Activated T-cell treated with anti-CD3 and anti-CD28 coated beads, Interleukin-2, amount 50 U/mL, for 4 hours (primary cell): Measurements from ENCODE around the gene TIGAR. TPM values are rescaled to one million over a fixed set of nuclear protein-coding genes. Genes with fewer than 3 reads are reported as not detected.

Source experiments
- ATAC-seq, 2 donors: fragments of 200-7000 bp; cut with Tn5 transposase; one replicate each; pipeline ENCODE4 v1.10.0; 2021
- DNase-seq: peaks from one replicate; pipeline ENCODE4 v3.0.0-alpha.2; 2020
- H3K27me3 Mint-ChIP-seq: one replicate; pipeline ENCODE4 v1.8.0; 2021; ENCODE audit warnings: low read depth, mixed read lengths
- H3K36me3 Mint-ChIP-seq: one replicate; pipeline ENCODE4 v1.8.0; 2022; ENCODE audit warnings: mixed read lengths; ENCODE audit not compliant: insufficient read depth
- H3K4me1 Mint-ChIP-seq: one replicate; pipeline ENCODE4 v1.8.0; 2021; ENCODE audit warnings: low read depth, mixed read lengths
- H3K4me3 Mint-ChIP-seq: one replicate; pipeline ENCODE4 v1.8.0; 2021; ENCODE audit warnings: mild to moderate bottlenecking, moderate library complexity, mixed read lengths
- H3K9me3 Mint-ChIP-seq: one replicate; pipeline ENCODE4 v1.8.0; 2021; ENCODE audit warnings: mixed read lengths
- total RNA-seq, 3 donors: library from RNA; stranded (reverse); gene quantifications; one replicate each; pipeline ENCODE4 v1.2.1, GENCODE V29; 2021

TIGAR gene
- total RNA-seq, 3 donors from 2014 or later: 12.3 to 21.3 (median 17.8) TPM

DNA sequence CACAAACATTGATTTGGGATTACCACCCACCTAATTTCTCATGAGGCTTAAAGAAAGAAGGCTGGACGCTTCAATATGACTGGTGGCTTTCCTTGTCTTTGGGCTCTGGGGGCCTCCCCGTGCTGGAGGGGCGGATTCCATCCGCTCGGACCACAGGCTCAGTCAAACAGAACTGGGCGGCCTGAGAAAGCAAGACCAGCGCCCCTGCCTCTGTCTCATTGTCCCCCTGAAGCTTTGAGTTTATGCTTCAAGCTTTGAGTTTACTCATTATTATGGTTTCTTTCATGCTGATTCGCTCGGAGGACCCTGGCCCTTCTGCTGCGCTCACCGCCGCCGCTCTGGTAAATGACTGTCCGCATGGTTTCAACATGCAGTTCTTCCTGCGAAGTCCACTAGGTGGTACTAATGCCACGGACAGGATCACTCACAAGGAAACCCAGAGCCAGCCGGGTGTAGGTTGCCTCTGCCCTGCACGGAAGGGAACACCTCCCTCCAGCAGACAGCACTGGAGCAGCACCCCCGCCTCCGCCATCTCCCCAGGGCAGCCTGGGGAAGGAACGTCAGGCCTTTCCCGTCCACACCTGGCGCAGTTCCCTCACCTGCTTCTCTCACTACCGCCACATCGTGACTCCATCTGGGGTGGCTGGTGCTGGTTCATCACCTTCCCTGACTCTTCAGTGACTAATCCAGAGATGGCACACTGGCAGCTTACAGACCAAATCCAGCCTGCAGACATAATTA lies 13.2 kb upstream of the TIGAR start:
- Mint-ChIP-seq H3K9me3 (no peaks in the 10 kb centered on the region), H3K27me3 (no peaks in the 10 kb centered on the region), H3K36me3 (peaks cover 42% of the 10 kb centered on the region), H3K4me3 (no peak overlapping the region), H3K4me1 (no peaks in the 10 kb centered on the region)
- ATAC-seq (peak in 1 of 2 donors; percentile 45), DNase-seq (no peak)

- H3K4me1 Mint-ChIP-seq: no peaks in the 10 kb centered on the region
- no peak overlapping the region for H3K4me3 Mint-ChIP-seq
- ATAC-seq: no peak
- H3K27me3 Mint-ChIP-seq: no peaks in the 10 kb centered on the region
- H3K9me3 Mint-ChIP-seq: no peaks in the 10 kb centered on the region
- H3K36me3 Mint-ChIP-seq: peaks cover 39% of the 10 kb centered on the region
- no peak for DNase-seq
Observed at GRCh38 chr12:4308334-4308950, 12.6 kb upstream of the TIGAR start.

DNA sequence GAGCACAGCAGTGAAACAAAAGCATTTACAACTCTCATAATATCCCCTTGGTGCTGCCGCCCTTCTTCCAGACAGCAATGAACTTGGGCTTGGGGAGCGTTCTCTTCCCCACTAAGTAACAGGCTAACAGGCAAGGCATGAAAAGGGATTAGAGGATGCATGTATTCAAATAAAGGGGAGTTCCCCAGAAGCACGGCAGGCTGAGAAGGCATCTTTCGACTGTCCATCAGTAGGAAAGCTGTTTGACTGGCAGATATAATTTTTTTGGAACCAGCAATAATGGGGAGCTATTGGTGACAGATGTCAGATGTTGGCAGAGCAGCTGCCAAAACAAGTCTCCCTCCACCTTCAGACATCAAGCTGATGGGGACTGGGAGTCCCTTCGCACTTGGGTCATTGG lies 9.2 kb upstream of the TIGAR start:
- Mint-ChIP-seq H3K9me3 (no peaks in the 10 kb centered on the region), H3K4me3 (no peak overlapping the region), H3K4me1 (no peaks in the 10 kb centered on the region), H3K36me3 (peaks cover 24% of the 10 kb centered on the region), H3K27me3 (no peaks in the 10 kb centered on the region)
- no peak for DNase-seq
- no peak for ATAC-seq

- H3K4me1 Mint-ChIP-seq: no peaks in the 10 kb centered on the region
- no peak for DNase-seq
- H3K36me3 Mint-ChIP-seq: peaks cover 19% of the 10 kb centered on the region
- H3K27me3 Mint-ChIP-seq: no peaks in the 10 kb centered on the region
- H3K9me3 Mint-ChIP-seq: no peaks in the 10 kb centered on the region
- no peak for ATAC-seq
- H3K4me3 Mint-ChIP-seq: no peak overlapping the region
Observed at GRCh38 chr12:4312251-4312650, 8.8 kb upstream of the TIGAR start.

GRCh38 chr12:4320497-4320852 lies 538 bp upstream of the TIGAR start:
- H3K27me3 Mint-ChIP-seq: no peaks in the 10 kb centered on the region
- peak overlapping the region; percentile 96 for H3K4me3 Mint-ChIP-seq
- DNase-seq (no peak), ATAC-seq (peak; percentile 23 to 36)
- H3K4me1 Mint-ChIP-seq: peaks cover 36% of the 10 kb centered on the region
- peaks cover 3% of the 10 kb centered on the region for H3K36me3 Mint-ChIP-seq
- no peaks in the 10 kb centered on the region for H3K9me3 Mint-ChIP-seq

DNA sequence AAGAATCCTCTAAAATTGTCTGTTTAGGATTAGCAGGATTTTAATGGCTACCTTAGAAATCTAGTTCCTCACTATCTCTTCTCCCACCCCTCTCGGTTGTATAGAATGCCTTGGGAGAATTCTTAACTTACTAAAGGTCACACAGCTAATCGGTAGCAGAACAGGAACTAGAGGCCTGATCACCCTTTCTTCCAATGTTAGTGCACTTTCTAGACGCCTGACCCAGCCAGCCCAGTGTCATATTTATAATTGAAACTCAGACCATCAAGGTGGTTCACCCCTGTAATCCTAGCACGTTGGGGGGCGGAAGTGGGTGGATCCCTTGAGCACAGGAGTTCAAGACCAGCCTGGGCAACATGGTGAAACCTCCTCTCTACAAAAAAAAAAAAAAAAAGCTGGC lies 1.7 kb downstream of the TIGAR start:
- Mint-ChIP-seq H3K27me3 (no peaks in the 10 kb centered on the region), H3K4me1 (peaks cover 41% of the 10 kb centered on the region), H3K9me3 (no peaks in the 10 kb centered on the region), H3K36me3 (peaks cover 3% of the 10 kb centered on the region), H3K4me3 (peak overlapping the region; percentile 96)
- ATAC-seq (no peak), DNase-seq (no peak)

- ATAC-seq (no peak), DNase-seq (no peak)
- Mint-ChIP-seq H3K4me1 (peaks cover 41% of the 10 kb centered on the region), H3K4me3 (no peak overlapping the region), H3K9me3 (no peaks in the 10 kb centered on the region), H3K27me3 (no peaks in the 10 kb centered on the region), H3K36me3 (peaks cover 3% of the 10 kb centered on the region)
Observed at GRCh38 chr12:4323396-4323795, 2.4 kb downstream of the TIGAR start.

- peaks cover 39% of the 10 kb centered on the region for H3K4me1 Mint-ChIP-seq
- H3K27me3 Mint-ChIP-seq: no peaks in the 10 kb centered on the region
- H3K9me3 Mint-ChIP-seq: no peaks in the 10 kb centered on the region
- DNase-seq (no peak), ATAC-seq (no peak)
- peaks cover 5% of the 10 kb centered on the region for H3K36me3 Mint-ChIP-seq
- H3K4me3 Mint-ChIP-seq: no peak overlapping the region
Observed at GRCh38 chr12:4324366-4324765, 3.4 kb downstream of the TIGAR start.

DNA sequence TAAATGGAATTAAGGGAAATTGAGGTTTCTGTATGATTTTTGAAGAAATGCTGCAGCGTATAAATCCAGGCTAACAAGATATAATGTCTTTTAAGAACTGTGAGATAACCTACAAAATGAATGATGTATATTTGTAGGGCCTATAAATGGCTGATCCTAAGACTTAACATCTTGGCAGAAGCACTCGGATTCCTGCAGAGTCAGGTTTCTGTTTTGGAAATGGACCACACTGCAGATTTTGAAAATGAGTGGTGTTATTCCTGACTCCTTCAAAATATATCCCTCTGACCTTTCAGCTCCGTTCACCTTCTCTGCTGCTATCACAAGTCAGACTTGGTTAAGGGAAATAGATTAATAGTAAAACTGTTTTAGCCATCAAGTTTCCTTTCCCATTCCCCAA lies 5.0 kb downstream of the TIGAR start:
- ATAC-seq: no peak
- no peak for DNase-seq
- no peak overlapping the region for H3K4me3 Mint-ChIP-seq
- H3K4me1 Mint-ChIP-seq: peaks cover 28% of the 10 kb centered on the region
- H3K9me3 Mint-ChIP-seq: no peaks in the 10 kb centered on the region
- H3K36me3 Mint-ChIP-seq: peaks cover 9% of the 10 kb centered on the region
- no peaks in the 10 kb centered on the region for H3K27me3 Mint-ChIP-seq

DNA sequence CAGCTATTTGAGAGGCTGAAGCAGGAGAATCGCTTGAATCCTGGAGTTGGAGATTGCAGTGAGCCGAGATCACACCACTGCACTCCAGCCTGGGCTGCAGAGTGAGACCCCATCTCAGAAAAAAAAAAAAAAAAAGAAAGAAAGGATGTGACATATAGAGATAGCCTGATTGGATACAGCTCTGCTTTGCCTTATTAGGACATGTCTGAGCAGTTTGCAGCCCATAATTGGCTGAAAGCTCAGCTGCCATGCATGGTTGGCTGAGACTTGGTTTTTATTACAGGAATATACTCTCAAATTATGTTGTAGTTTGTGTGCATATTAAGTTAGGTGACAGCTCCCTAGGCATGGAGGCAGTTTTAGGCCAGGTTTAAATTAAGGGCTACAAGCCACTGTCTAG lies 6.3 kb downstream of the TIGAR start:
- peaks cover 12% of the 10 kb centered on the region for H3K36me3 Mint-ChIP-seq
- H3K27me3 Mint-ChIP-seq: no peaks in the 10 kb centered on the region
- H3K4me3 Mint-ChIP-seq: no peak overlapping the region
- H3K9me3 Mint-ChIP-seq: no peaks in the 10 kb centered on the region
- DNase-seq (no peak), ATAC-seq (no peak)
- H3K4me1 Mint-ChIP-seq: peaks cover 23% of the 10 kb centered on the region

DNA sequence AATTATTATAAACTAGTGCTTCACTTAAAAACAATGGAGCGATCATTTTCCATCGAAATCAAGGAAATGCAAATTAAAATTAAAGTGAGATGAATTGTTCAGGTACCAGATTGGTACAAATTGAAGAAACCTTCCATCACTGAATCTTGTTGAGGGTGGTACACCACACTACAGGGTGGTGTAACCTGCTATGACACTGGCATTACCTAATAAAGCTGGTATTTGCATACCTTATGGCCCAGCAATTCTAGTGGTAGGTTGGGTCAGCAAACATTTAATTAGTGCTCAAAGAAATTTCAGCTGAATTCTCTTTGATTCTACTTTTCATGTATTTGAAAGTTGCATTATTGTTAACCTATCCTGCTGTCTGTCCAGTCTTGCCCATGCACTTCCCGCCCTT lies 9.2 kb downstream of the TIGAR start:
- ATAC-seq: no peak
- no peak for DNase-seq
- H3K36me3 Mint-ChIP-seq: peaks cover 15% of the 10 kb centered on the region
- H3K9me3 Mint-ChIP-seq: no peaks in the 10 kb centered on the region
- peaks cover 6% of the 10 kb centered on the region for H3K4me1 Mint-ChIP-seq
- no peaks in the 10 kb centered on the region for H3K27me3 Mint-ChIP-seq
- H3K4me3 Mint-ChIP-seq: no peak overlapping the region

DNA sequence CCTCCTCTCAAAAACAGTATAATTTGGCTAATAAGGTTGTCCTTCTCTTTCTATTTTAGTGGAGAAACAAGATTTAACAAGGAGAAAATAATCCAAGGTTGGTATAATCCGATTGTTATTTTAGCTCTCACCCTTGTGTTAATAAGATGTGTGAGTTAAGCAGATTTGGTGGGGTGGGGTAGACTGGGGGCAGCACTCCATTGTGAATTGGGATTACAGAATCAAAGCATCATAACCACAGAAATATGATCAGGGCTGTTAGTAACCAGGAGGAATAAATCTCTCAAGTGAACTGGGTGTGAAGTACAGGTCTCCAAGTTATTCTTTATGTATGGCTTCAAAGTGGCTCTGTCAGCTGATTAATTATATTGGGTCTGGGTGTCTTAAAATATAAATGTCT lies 10.2 kb downstream of the TIGAR start:
- peaks cover 3% of the 10 kb centered on the region for H3K4me1 Mint-ChIP-seq
- peaks cover 20% of the 10 kb centered on the region for H3K36me3 Mint-ChIP-seq
- no peaks in the 10 kb centered on the region for H3K9me3 Mint-ChIP-seq
- no peak overlapping the region for H3K4me3 Mint-ChIP-seq
- no peaks in the 10 kb centered on the region for H3K27me3 Mint-ChIP-seq
- no peak for DNase-seq
- ATAC-seq: no peak

- no peak overlapping the region for H3K4me3 Mint-ChIP-seq
- ATAC-seq (no peak), DNase-seq (no peak)
- H3K36me3 Mint-ChIP-seq: peaks cover 24% of the 10 kb centered on the region
- H3K4me1 Mint-ChIP-seq: peaks cover 1% of the 10 kb centered on the region
- H3K27me3 Mint-ChIP-seq: no peaks in the 10 kb centered on the region
- H3K9me3 Mint-ChIP-seq: no peaks in the 10 kb centered on the region
Observed at GRCh38 chr12:4331842-4332241, 10.8 kb downstream of the TIGAR start.

DNA sequence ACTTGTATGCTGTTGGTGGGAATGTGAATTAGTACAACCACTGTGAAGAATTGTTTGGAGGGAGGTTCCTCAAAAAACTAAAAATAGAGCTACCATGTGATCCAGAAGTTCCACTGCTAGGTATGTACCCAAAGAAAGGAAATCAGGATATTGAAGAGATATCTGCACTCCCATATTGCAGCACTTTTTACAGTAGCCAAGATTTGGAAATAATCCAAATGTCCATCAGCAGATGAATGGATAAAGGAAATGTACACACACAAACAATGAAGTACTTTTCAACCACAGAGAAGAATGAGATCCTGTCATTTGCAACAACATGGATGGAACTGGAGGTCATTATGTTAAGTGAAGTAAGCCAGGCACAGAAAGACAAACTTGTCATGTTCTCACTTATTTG lies 25.9 kb downstream of the TIGAR start:
- peaks cover 7% of the 10 kb centered on the region for H3K9me3 Mint-ChIP-seq
- no peak overlapping the region for H3K4me3 Mint-ChIP-seq
- H3K36me3 Mint-ChIP-seq: peaks cover 38% of the 10 kb centered on the region
- DNase-seq: no peak
- ATAC-seq: no peak
- peaks cover 2% of the 10 kb centered on the region for H3K4me1 Mint-ChIP-seq
- no peaks in the 10 kb centered on the region for H3K27me3 Mint-ChIP-seq

GRCh38 chr12:4353785-4354208 lies 32.8 kb downstream of the TIGAR start:
- Mint-ChIP-seq H3K4me1 (peaks cover 2% of the 10 kb centered on the region), H3K27me3 (no peaks in the 10 kb centered on the region), H3K36me3 (peaks cover 12% of the 10 kb centered on the region), H3K4me3 (no peak overlapping the region), H3K9me3 (no peaks in the 10 kb centered on the region)
- peak; percentile 82 to 91 for ATAC-seq
- peak; percentile 21 for DNase-seq
